ENCODE data around the gene RTL5.

The RTL5 gene

DNA sequence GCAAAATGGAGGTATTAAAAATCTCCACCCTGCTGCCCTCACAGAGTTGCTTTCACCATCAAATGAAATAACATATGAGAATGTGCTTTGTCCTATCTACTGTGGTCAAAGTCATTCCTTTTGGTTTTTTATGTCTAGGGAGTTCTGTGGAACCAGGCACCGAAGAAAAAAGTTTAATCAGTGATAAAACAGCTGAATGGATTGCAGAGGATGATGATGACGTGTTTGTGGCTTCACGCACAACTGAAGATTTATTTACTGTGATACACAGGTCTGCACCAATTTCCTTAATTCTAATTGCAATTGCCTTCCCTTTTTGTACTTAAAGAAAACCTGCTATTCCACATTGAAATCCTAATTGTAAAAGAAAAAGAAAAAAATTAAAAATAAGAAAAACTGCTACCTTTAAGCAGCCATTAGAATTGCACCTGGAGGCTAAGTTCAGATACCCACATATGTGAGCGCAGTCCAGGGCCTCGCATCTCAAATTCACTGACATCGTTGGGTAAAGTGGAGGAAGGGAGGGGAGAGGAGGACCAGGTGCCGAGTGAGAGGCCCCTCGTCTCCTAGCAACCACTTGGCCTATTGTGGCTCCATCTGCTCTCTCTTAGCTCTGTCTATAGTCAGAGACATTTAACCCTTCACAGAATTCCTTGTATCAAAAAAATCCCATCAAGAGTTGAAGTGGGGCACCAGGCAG, 10.5 kb upstream of the RTL5 start:
- no peak overlapping the region for H3K4me3 Mint-ChIP-seq
- H3K27ac Mint-ChIP-seq = peak overlapping the region; percentile 63 to 94 (median 75)
- H3K27me3 Mint-ChIP-seq (ENCODE audit: low read depth) = no peaks in the 10 kb centered on the region
- H3K9me3 Mint-ChIP-seq = peaks cover 11% of the 10 kb centered on the region
- H3K4me1 Mint-ChIP-seq = peaks cover 6% of the 10 kb centered on the region
- H3K36me3 Mint-ChIP-seq (ENCODE audit: low read depth) = peaks cover 38% of the 10 kb centered on the region
- TF ChIP-seq, protein P1, sequence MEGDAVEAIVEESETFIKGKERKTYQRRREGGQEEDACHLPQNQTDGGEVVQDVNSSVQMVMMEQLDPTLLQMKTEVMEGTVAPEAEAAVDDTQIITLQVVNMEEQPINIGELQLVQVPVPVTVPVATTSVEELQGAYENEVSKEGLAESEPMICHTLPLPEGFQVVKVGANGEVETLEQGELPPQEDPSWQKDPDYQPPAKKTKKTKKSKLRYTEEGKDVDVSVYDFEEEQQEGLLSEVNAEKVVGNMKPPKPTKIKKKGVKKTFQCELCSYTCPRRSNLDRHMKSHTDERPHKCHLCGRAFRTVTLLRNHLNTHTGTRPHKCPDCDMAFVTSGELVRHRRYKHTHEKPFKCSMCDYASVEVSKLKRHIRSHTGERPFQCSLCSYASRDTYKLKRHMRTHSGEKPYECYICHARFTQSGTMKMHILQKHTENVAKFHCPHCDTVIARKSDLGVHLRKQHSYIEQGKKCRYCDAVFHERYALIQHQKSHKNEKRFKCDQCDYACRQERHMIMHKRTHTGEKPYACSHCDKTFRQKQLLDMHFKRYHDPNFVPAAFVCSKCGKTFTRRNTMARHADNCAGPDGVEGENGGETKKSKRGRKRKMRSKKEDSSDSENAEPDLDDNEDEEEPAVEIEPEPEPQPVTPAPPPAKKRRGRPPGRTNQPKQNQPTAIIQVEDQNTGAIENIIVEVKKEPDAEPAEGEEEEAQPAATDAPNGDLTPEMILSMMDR (IDR thresholded peaks at IDR 0.05; ENCODE audit: unreplicated experiment in 3 of 3) = no peak

DNA sequence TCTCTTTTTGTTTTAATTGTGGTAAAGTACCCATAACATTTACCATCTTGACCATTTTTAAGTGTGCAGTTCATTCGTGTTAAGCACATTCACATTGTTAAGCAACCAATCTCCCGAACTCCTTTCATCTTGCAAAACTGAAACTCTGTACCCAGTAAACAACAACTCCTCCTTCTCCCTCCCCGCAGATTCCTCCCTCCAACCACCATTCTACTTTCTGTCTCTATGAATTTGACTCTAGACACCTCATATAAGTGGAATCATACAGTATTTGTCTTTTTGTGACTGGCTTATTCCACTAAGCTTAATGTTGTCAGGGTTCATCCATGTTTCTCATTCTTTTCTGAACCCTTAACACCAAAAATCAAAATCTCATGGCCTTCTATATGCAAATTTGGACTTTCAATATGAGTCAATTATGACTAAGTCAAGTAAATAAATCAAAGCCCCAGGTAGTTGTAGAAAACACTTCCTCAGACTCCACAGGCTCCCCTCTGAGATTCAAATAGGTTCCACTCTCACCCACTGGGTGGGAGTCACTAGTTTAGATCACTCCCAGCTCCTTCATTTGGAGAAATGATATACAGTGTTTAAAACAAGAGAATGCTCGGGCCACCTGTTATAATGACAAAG, 9.8 kb upstream of the RTL5 start:
- Mint-ChIP-seq H3K36me3 (ENCODE audit: low read depth) (peaks cover 38% of the 10 kb centered on the region), H3K27me3 (ENCODE audit: low read depth) (no peaks in the 10 kb centered on the region), H3K4me3 (no peak overlapping the region), H3K9me3 (peaks cover 11% of the 10 kb centered on the region), H3K4me1 (peaks cover 6% of the 10 kb centered on the region), H3K27ac (peak overlapping the region in 1 of 3 experiments; percentile 63)
- TF ChIP-seq, protein P1 (IDR thresholded peaks at IDR 0.05; ENCODE audit: unreplicated experiment in 3 of 3) = no peak

DNA sequence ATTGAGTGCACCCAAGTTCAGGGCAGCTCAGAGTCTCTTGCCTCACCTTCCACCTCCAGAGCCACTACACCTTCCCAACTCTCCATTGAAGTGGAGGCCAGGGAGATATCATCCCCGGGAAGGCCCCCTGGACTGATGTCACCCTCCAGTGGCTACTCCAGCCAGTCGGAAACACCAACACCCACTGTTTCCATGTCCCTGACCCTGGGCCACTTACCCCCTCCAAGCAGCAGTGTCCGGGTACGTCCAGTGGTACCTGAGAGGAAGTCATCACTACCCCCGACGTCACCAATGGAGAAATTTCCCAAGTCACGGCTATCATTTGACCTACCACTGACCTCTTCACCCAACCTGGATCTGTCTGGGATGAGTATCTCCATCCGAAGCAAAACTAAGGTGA, 7.8 kb upstream of the RTL5 start:
- H3K9me3 Mint-ChIP-seq = peaks cover 16% of the 10 kb centered on the region
- peaks cover 6% of the 10 kb centered on the region for H3K4me1 Mint-ChIP-seq
- no peak overlapping the region for H3K4me3 Mint-ChIP-seq
- peaks cover 34% of the 10 kb centered on the region for H3K36me3 Mint-ChIP-seq (ENCODE audit: low read depth)
- TF ChIP-seq, protein P1 (IDR thresholded peaks at IDR 0.05; ENCODE audit: unreplicated experiment in 3 of 3) = no peak
- no peak overlapping the region for H3K27ac Mint-ChIP-seq
- no peaks in the 10 kb centered on the region for H3K27me3 Mint-ChIP-seq (ENCODE audit: low read depth)

GRCh38 chrX:72137846-72138495, 6.3 kb upstream of the RTL5 start:
- peaks cover 19% of the 10 kb centered on the region for H3K9me3 Mint-ChIP-seq
- no peak overlapping the region for H3K27ac Mint-ChIP-seq
- no peak overlapping the region for H3K4me3 Mint-ChIP-seq
- H3K36me3 Mint-ChIP-seq (ENCODE audit: low read depth) = peaks cover 30% of the 10 kb centered on the region
- H3K27me3 Mint-ChIP-seq (ENCODE audit: low read depth) = no peaks in the 10 kb centered on the region
- peaks cover 6% of the 10 kb centered on the region for H3K4me1 Mint-ChIP-seq
- TF ChIP-seq, protein P1 (IDR thresholded peaks at IDR 0.05; ENCODE audit: unreplicated experiment in 3 of 3) = no peak

DNA sequence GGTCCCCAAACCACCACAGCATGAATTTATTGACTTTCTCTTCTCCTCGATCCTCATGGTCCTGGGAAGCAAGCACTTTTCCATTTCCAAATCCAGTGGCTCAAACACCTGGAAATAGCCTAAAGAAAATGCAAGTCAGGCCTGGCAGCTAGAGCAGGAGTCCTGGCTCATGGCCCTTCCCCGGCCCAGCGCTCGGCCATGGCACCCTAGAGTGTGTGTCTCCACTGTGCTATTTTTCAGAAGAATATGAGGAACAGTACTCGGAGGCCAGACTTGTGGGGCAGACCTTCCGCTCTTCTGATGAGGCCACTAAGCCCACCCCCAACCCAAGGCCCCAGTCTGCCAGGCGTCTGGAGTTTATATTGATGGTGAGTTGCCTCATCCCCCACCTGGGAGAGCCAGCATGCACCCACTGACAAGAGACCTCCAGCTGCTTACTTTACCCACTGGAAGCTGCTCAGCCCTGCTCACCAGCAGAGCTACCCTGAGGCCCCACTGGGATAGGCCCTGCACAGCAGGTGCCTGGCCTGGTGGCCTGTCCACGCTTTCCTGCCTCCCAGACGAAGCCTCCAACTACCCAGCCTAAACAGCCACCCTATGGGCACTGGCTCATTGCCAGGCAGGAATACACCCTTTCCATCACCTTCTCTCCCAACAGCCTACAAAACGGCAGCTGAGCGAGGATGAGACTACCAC, 2.3 kb upstream of the RTL5 start:
- H3K4me3 Mint-ChIP-seq = no peak overlapping the region
- H3K9me3 Mint-ChIP-seq = peaks cover 23% of the 10 kb centered on the region
- H3K27ac Mint-ChIP-seq = no peak overlapping the region
- H3K27me3 Mint-ChIP-seq (ENCODE audit: low read depth) = no peaks in the 10 kb centered on the region
- H3K4me1 Mint-ChIP-seq = peaks cover 16% of the 10 kb centered on the region
- peaks cover 20% of the 10 kb centered on the region for H3K36me3 Mint-ChIP-seq (ENCODE audit: low read depth)
- TF ChIP-seq, protein P1 (IDR thresholded peaks at IDR 0.05; ENCODE audit: unreplicated experiment in 3 of 3) = no peak
